GM21367 (cell line): ENCODE measurements around the gene MFN1.

Source experiments
- ATAC-seq: cut with Tn5 transposase; IDR thresholded peaks from one replicate; pipeline ENCODE4 v1.9.1; 2021; ENCODE audit not compliant: unreplicated experiment

The MFN1 gene

DNA sequence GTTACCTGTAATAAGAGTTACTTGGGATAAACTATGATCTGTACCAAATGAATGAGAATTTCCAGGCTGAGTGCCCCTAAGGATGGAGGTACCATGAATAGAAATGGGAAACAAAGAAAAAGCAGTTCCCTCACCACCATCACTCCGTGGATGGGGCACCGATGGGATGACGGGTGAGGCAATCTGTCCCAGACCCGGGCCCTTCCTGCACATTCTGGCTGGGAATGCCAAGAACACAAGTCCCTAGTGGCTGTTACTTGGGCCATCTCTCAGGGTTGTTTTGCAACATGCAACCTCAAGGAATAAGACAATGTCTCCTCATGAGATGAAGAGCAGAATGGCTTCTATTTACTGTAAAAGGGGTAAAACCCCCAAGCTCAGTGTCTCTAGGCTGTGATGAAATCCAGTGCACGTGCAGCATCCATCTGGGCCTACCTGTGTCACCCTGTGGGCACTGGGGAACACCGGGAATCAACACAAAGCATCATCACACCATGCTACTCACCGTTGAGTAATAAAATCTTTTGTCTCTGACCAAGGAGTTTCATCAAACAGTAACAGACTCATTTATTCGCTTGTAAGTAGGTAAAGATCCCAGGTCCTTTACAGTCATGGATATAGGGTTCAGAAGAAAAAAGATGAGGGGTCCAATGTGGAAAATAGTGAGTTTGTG, 81.5 kb downstream of the MFN1 start:
- no peak for ATAC-seq

DNA sequence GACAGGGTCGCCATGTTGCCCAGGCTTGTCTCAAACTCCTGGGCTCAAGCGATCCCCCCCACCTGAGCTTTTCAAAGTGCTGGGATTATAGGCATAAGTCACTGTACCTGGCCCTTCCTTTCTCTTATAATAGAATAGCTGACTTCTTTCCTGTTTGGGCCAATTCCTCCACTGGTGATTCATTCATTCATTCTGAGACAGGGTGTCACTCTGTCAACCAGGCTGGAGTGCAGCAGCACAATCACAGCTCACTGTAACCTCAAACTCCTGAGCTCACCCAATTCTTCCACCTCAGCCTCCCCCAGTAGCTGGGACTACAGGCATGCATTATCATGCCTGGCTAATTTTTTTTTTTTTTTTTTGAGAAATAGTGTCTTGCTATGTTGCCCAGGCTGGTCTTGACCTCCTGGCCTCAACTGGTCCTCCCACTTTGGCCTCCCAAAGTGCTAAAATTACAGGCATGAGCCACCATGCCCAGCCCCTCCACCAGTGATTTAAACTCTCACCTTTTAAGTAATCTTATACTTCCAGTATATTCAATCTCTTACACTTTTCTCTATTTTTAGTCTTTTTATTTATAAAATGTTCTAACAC, 82.9 kb downstream of the MFN1 start:
- no peak for ATAC-seq

DNA sequence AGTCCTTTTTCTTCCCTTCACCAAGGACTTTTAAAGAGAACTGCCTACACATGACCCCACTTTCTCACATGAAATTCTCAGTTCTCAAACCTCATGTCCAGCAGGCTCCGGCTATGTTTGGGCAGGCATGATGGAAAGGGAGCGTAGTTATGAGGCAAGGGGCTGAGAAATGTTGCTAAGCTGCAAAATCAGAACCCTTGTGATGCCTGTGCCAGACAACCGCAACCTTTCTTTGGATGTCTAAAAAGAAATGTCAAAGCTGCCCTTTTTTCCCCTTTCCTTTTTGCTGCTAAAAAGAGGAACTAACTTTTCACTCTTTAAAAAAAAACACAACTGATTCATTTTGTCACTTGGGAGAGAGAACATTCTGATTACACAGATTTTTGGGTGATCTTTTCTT, 84.5 kb downstream of the MFN1 start:
- ATAC-seq = peak; percentile 68

DNA sequence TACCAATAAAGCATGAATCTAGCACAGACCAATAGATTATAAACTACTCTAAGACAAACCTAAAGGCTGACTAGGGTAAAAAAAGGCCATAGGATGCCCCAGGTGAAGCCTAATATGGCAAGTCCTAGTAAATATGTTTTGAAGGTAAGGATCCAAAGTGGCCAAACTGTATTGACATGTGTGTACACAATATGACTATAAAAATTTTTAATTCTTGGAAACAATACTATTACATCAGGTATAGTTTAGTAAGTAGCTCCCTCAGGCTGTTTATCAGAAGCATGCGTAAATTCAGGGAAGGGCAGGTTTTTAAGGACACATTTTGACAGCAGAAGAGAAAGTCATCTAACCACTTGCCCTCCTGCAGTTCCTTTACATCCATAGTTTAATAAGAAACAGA, 84.9 kb downstream of the MFN1 start:
- no peak for ATAC-seq

DNA sequence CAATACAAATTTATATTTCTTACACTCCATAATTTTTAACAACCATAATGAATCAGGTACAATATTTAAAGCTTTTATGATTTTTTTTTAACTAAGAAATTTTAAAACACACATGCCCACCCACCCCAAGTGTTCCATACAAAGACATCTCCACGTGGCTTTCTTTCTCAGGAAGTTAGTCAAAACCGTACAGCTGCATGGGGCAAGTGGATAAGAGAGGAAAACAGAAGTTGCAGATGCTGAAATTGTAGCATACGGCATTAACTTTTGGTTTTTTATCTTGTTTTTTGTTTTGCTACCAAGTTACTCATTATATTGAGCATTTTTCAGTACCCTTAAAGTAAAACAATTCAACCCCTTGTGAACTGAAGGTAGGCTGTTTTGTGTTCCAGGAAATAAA, 89.0 kb downstream of the MFN1 start:
- ATAC-seq = no peak

DNA sequence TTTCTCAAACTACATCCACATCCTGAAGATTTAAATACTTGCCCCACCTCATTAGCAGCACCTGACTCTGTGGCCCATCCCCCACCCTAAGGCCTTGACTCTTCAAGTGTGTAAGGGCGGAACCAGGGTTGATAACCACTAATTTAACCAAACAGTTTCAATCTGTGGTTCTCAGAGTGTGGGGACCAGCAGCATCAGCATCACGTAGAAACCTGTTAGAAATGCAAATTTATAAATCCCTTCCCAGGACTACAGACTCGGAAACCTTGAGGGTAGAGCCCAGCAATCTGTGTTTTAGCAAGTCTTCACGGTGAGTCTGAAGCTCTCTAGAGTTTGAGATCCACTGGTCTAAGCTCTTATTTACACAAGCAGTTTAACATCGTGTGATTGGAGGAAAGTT, 91.3 kb downstream of the MFN1 start:
- peak; percentile 96 for ATAC-seq
